OCI-LY1 (cell line): ENCODE results near the gene UBAP1.
"Not testable (repeated sequence)": the region's sequence is repeated elsewhere in the genome, so short reads cannot be mapped to it uniquely, and the experiment has no call there.

Experiments used
- H2AFZ ChIP-seq: fragments of 200-600 bp; sonication (generic), shearing (Covaris generic); 2 replicates; pipeline ENCODE4 v1.6.0; 2014; ENCODE audit warnings: antibody characterized with exemption, mild to moderate bottlenecking, low read length
- H3F3A ChIP-seq: fragments of 200-600 bp; sonication (generic), shearing (Covaris generic); 2 replicates; pipeline ENCODE4 v1.6.0; 2014; ENCODE audit warnings: mild to moderate bottlenecking, antibody characterized with exemption, low read length, moderate library complexity; ENCODE audit not compliant: insufficient read depth
- H3K27ac ChIP-seq: fragments of 200-600 bp; sonication (generic); 2 replicates; pipeline ENCODE4 v1.5.1; 2014; ENCODE audit warnings: low read length, mixed run types, mild to moderate bottlenecking, low read depth; ENCODE audit not compliant: poor library complexity, severe bottlenecking
- H3K27me3 ChIP-seq: fragments of 200-600 bp; sonication (generic); 2 replicates; pipeline ENCODE4 v1.6.0; 2014; ENCODE audit warnings: antibody characterized with exemption, mild to moderate bottlenecking, low read length, moderate library complexity; ENCODE audit not compliant: insufficient read depth
- H3K36me3 ChIP-seq: fragments of 200-600 bp; sonication (generic); 2 replicates; pipeline ENCODE4 v1.6.1; 2014; ENCODE audit warnings: mild to moderate bottlenecking, antibody characterized with exemption, low read length, moderate library complexity, mixed read lengths; ENCODE audit not compliant: insufficient read depth
- H3K4me1 ChIP-seq: fragments of 200-600 bp; sonication (generic); 2 replicates; pipeline ENCODE4 v1.5.1; 2014; ENCODE audit warnings: mild to moderate bottlenecking, low read length, moderate library complexity; ENCODE audit not compliant: insufficient read depth, severe bottlenecking
- H3K4me2 ChIP-seq: fragments of 200-600 bp; sonication (generic), shearing (Covaris generic); 2 replicates; pipeline ENCODE4 v1.6.1; 2014; ENCODE audit warnings: low read length
- H3K4me3 ChIP-seq: fragments of 200-600 bp; sonication (generic); 2 replicates; pipeline ENCODE4 v1.5.1; 2014; ENCODE audit warnings: low read length, low read depth, mild to moderate bottlenecking, mixed read lengths; ENCODE audit not compliant: poor library complexity, severe bottlenecking
- H3K79me2 ChIP-seq: fragments of 200-600 bp; shearing (Covaris generic); 2 replicates; pipeline ENCODE4 v1.6.1; 2016; ENCODE audit warnings: mixed run types, low read length, mixed read lengths; ENCODE audit not compliant: insufficient read depth
- H3K9ac ChIP-seq: fragments of 200-600 bp; sonication (generic), shearing (Covaris generic); 2 replicates; pipeline ENCODE4 v1.6.1; 2014; ENCODE audit warnings: mild to moderate bottlenecking, low read length, mixed read lengths
- H3K9me2 ChIP-seq: fragments of 200-600 bp; sonication (generic), shearing (Covaris generic); 2 replicates; pipeline ENCODE4 v1.6.1; 2014; ENCODE audit warnings: low read depth, mild to moderate bottlenecking, low read length, mixed read lengths
- H3K9me3 ChIP-seq: fragments of 200-600 bp; shearing (Covaris generic); 2 replicates; pipeline ENCODE4 v1.6.1; 2014; ENCODE audit warnings: low read length, mixed read lengths
- H4K20me1 ChIP-seq: fragments of 200-600 bp; sonication (generic), shearing (Covaris generic); 2 replicates; pipeline ENCODE4 v1.6.0; 2016; ENCODE audit warnings: mild to moderate bottlenecking, low read length; ENCODE audit not compliant: insufficient read depth
- EZH2 ChIP-seq: fragments of 200-600 bp; sonication (generic), shearing (Covaris generic); IDR thresholded peaks from 2 replicates; pipeline ENCODE4 v1.8.0; 2017; ENCODE audit warnings: borderline replicate concordance, mixed run types, mild to moderate bottlenecking, antibody characterized with exemption, low read length, moderate library complexity, mixed read lengths
- TF ChIP-seq, protein P1 (sequence below): fragments of 200-600 bp; sonication (generic), shearing (Covaris generic); IDR thresholded peaks from 2 replicates; pipeline ENCODE4 v1.5.1; 2017; ENCODE audit warnings: mild to moderate bottlenecking, antibody characterized with exemption, low read length, moderate library complexity, mixed read lengths

Gene UBAP1

DNA sequence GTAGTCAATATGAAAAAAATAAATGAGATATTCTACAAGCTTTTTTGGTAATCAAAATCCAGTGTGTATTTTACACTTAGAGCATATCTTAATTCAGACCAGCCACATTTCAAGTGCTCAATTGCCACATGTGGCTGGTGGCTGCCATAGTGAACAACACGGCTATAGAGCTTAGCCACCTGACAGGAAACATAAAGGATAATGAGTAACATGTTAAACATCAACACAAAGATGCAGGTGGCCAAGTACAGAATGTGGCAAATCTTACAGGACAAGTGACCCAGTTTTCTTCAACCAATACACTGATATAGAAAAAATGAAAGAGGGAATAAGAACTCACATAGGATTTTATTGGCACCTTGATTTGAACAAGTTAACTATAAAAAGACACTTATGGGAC is 88.8 kb downstream of the UBAP1 start:
- Histone ChIP-seq H3F3A (no peaks in the 10 kb centered on the region), H3K4me2 (no peak overlapping the region), H3K79me2 (no peaks in the 10 kb centered on the region), H2AFZ (no peak overlapping the region), H3K27ac (no peak overlapping the region), H3K4me3 (no peak overlapping the region), H3K9me2 (no peaks in the 10 kb centered on the region), H3K27me3 (no peaks in the 10 kb centered on the region), H3K4me1 (no peaks in the 10 kb centered on the region), H3K36me3 (peaks cover 21% of the 10 kb centered on the region), H3K9me3 (no peaks in the 10 kb centered on the region), H3K9ac (no peak overlapping the region), H4K20me1 (no peaks in the 10 kb centered on the region)
- TF ChIP-seq EZH2: no peak
- TF ChIP-seq, protein P1, sequence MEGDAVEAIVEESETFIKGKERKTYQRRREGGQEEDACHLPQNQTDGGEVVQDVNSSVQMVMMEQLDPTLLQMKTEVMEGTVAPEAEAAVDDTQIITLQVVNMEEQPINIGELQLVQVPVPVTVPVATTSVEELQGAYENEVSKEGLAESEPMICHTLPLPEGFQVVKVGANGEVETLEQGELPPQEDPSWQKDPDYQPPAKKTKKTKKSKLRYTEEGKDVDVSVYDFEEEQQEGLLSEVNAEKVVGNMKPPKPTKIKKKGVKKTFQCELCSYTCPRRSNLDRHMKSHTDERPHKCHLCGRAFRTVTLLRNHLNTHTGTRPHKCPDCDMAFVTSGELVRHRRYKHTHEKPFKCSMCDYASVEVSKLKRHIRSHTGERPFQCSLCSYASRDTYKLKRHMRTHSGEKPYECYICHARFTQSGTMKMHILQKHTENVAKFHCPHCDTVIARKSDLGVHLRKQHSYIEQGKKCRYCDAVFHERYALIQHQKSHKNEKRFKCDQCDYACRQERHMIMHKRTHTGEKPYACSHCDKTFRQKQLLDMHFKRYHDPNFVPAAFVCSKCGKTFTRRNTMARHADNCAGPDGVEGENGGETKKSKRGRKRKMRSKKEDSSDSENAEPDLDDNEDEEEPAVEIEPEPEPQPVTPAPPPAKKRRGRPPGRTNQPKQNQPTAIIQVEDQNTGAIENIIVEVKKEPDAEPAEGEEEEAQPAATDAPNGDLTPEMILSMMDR: no peak

DNA sequence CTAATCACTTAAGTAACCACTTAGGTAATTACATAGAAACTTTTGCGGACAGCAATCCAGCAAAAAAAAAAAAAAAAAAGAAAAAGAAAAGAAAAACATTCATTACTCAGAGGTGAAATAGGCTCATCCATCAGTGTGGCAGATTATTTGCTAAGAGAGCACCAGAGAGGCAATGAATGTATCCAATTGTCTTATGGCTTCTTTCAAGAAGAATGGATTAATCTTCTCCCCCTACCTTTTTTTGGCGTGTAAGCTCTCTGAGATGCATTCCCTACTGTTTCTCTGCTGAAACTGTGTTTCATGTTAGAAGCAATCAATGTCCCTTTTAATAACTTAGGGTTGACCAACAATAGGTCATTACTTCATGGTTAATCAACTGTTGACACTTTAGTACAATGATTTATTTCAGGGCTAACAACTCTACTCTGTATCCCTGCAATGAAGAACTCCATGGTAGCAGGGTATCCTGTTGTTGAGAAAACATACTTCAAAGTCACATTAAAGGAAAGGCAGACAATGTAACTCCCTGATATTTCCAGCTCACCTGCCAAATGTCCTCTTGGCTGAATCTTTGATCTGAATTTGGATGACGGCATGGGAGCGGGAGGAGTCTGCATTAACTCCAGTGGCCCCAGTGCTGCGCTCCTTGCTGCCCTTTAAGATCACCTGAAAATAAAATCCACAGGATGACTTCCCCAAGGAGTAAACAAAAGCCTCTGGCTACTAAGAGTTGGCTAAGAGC is 92.6 kb downstream of the UBAP1 start:
- no peaks in the 10 kb centered on the region for H3F3A ChIP-seq
- no peak overlapping the region for H3K4me2 ChIP-seq
- peaks cover 13% of the 10 kb centered on the region for H3K36me3 ChIP-seq
- H3K9me3 ChIP-seq: no peaks in the 10 kb centered on the region
- H4K20me1 ChIP-seq: no peaks in the 10 kb centered on the region
- H3K9ac ChIP-seq: no peak overlapping the region
- no peaks in the 10 kb centered on the region for H3K9me2 ChIP-seq
- TF ChIP-seq EZH2: no peak
- TF ChIP-seq, protein P1: no peak
- H3K27ac ChIP-seq: no peak overlapping the region
- no peak overlapping the region for H2AFZ ChIP-seq
- no peaks in the 10 kb centered on the region for H3K27me3 ChIP-seq
- no peaks in the 10 kb centered on the region for H3K79me2 ChIP-seq
- no peaks in the 10 kb centered on the region for H3K4me1 ChIP-seq
- no peak overlapping the region for H3K4me3 ChIP-seq

DNA sequence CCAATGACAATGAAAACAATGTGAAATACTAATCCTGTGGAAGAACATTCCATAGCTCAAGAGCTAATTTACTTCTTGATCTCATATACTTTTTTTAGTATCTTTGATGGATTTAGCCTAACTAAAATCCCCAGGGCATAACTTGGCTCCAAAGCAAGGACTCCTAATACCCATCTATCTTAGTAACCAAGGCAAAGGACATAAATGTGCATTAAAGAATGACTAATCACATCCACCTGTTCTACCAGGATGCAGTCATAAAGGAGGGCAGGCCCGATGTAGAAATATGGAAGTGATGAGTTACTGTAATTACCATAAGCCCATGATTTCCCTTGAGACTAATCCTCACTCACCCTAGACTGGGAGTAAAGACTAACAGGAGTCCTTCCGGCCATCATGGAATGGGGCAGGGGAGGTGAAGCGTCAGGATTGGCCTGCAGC is 93.3 kb downstream of the UBAP1 start:
- no peak overlapping the region for H3K9ac ChIP-seq
- H3K9me2 ChIP-seq: no peaks in the 10 kb centered on the region
- H2AFZ ChIP-seq: no peak overlapping the region
- no peak overlapping the region for H3K4me2 ChIP-seq
- no peaks in the 10 kb centered on the region for H3K4me1 ChIP-seq
- H3F3A ChIP-seq: no peaks in the 10 kb centered on the region
- peaks cover 13% of the 10 kb centered on the region for H3K36me3 ChIP-seq
- no peaks in the 10 kb centered on the region for H3K79me2 ChIP-seq
- H4K20me1 ChIP-seq: no peaks in the 10 kb centered on the region
- no peaks in the 10 kb centered on the region for H3K9me3 ChIP-seq
- H3K27ac ChIP-seq: no peak overlapping the region
- TF ChIP-seq, protein P1: no peak
- TF ChIP-seq EZH2: no peak
- H3K27me3 ChIP-seq: no peaks in the 10 kb centered on the region
- no peak overlapping the region for H3K4me3 ChIP-seq

DNA sequence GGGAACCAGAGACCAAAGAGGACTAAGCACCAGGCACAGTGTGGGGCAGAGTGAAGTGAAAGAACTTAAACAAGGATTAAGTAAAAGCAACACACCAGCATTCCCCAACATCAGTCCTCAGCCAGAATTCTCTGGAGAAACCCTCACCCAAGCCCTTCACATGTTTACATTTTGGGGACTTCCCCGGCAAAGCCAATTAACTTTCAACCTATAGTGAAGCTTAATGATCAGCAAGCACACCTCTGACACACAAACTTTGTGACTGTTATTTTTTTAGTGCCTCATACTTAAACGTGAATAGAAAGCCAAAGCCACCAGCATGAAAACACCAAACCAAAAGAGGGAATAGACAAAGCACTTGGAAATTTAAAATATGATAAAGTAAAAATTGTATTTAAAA is 94.7 kb downstream of the UBAP1 start:
- H3K79me2 ChIP-seq, H3K27ac ChIP-seq, H3F3A ChIP-seq, H3K4me2 ChIP-seq, H3K9me2 ChIP-seq, H3K9ac ChIP-seq, H3K4me3 ChIP-seq, H3K4me1 ChIP-seq, H2AFZ ChIP-seq, H3K9me3 ChIP-seq, H4K20me1 ChIP-seq, H3K27me3 ChIP-seq: not testable (repeated sequence)
- H3K36me3 ChIP-seq: peaks cover 12% of the 10 kb centered on the region
